ENCODE data around the gene PNPLA2.

DNA sequence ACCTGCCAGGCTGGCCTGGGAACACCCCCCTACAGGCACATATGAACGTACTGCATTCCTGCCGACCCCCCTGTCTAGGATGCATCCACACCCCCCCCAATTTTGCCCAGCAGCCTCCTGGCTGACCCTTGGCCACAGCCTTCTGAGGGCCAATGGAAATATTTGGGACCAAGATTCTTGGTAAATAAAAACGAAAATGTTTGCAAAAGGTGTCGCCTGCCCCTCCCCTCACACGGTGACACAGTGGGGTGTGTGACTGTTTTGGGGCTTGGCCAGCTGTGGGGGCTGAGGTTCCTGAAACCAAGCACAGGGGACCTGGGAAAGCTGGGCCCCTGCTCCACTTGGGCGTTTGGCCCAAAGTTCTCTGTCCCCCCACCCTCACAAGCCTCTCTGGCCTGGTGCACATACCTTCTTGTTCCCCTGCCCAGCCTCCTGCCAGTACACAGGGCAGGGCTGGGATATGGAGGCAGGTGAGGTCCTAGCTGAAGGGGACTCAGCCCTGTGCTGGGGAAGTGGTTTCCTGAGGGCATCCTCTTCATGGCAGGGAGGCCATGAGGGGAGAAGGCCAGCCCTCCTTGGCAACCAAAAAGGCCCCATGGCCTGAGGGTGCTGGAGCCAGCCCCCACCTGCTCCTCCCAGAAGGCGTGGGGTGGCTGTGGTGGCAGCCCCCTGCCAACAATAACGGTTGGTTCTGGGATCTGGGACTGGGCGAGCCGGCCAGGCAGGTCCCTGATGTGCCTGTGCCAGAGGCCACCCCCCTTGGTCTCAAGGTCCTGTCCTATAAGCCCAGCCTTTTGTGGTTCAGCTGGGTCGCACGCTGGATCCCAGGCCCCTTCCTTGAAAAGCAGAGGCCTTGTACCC is 6.9 kb downstream of the PNPLA2 start:
- TF ChIP-seq POLR2A (IDR thresholded peaks at IDR 0.05): no peak
- TF ChIP-seq, protein P1, sequence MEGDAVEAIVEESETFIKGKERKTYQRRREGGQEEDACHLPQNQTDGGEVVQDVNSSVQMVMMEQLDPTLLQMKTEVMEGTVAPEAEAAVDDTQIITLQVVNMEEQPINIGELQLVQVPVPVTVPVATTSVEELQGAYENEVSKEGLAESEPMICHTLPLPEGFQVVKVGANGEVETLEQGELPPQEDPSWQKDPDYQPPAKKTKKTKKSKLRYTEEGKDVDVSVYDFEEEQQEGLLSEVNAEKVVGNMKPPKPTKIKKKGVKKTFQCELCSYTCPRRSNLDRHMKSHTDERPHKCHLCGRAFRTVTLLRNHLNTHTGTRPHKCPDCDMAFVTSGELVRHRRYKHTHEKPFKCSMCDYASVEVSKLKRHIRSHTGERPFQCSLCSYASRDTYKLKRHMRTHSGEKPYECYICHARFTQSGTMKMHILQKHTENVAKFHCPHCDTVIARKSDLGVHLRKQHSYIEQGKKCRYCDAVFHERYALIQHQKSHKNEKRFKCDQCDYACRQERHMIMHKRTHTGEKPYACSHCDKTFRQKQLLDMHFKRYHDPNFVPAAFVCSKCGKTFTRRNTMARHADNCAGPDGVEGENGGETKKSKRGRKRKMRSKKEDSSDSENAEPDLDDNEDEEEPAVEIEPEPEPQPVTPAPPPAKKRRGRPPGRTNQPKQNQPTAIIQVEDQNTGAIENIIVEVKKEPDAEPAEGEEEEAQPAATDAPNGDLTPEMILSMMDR (IDR thresholded peaks at IDR 0.05 in 4 of 5, conservative IDR thresholded peaks at IDR 0.05 in 1 of 5): no peak

Measured in gastrocnemius medialis (tissue), 4 donors.